ENCODE data around the gene TTC1. TPM values are rescaled to one million over a fixed set of nuclear protein-coding genes. Genes with fewer than 3 reads are reported as not detected.
"Not testable (repeated sequence)": the region's sequence is repeated elsewhere in the genome, so short reads cannot be mapped to it uniquely, and the experiment has no call there.

TTC1 gene
- total and polyA plus RNA-seq, 7 donors, result 38.3 to 65.0 (median 53.2) TPM

GRCh38 chr5:160064995-160065614, 56.2 kb downstream of the TTC1 start:
- Histone ChIP-seq H3K36me3 (peaks cover 0 to 58% (median 19%) of the 10 kb centered on the region in 4 donors), H3K4me1 (no peaks in the 10 kb centered on the region), H3K27ac (no peak overlapping the region), H3K4me3 (no peak overlapping the region), H3K9me3 (no peaks in the 10 kb centered on the region), H3K27me3 (no peaks in the 10 kb centered on the region)
- intact Hi-C loops (cut with DNase I), result no loop called here
- WGBS, 2 donors, result 14 to 58% methylated on average over 9 of the region's 9 CpGs
- DNase-seq, result no peak
- TF ChIP-seq EP300 (IDR thresholded peaks at IDR 0.05) (no peak), POLR2AphosphoS5 (IDR thresholded peaks at IDR 0.05) (no peak), POLR2A (IDR thresholded peaks at IDR 0.05) (no peak), CTCF (IDR thresholded peaks at IDR 0.05) (no peak)

GRCh38 chr5:160069120-160069519, 60.2 kb downstream of the TTC1 start:
- H3K27me3 ChIP-seq; H3K9me3 ChIP-seq; H3K27ac ChIP-seq; DNase-seq; intact Hi-C loops (cut with DNase I); H3K4me3 ChIP-seq; H3K4me1 ChIP-seq: not testable (repeated sequence)
- peaks cover 0 to 33% (median 9%) of the 10 kb centered on the region in 4 donors for H3K36me3 ChIP-seq
- 86 to 90% methylated on average over 5 of the region's 5 CpGs for WGBS, 2 donors

- intact Hi-C loops (cut with DNase I), result no loop called here
- Histone ChIP-seq H3K36me3 (peaks cover 0 to 15% (median 0%) of the 10 kb centered on the region in 4 donors), H3K4me3 (no peak overlapping the region), H3K27ac (no peak overlapping the region), H3K27me3 (no peaks in the 10 kb centered on the region), H3K9me3 (no peaks in the 10 kb centered on the region), H3K4me1 (no peaks in the 10 kb centered on the region)
- no peak for TF ChIP-seq POLR2AphosphoS5 (IDR thresholded peaks at IDR 0.05)
- TF ChIP-seq EP300 (IDR thresholded peaks at IDR 0.05), result no peak
- TF ChIP-seq POLR2A (IDR thresholded peaks at IDR 0.05), result no peak
- 39 to 67% methylated on average over 8 of the region's 8 CpGs for WGBS, 2 donors
- no peak for DNase-seq
Observed at GRCh38 chr5:160071516-160071915, 62.6 kb downstream of the TTC1 start.

GRCh38 chr5:160071916-160072315, 63.0 kb downstream of the TTC1 start:
- Histone ChIP-seq H3K27me3 (no peaks in the 10 kb centered on the region), H3K4me1 (no peaks in the 10 kb centered on the region), H3K4me3 (no peak overlapping the region), H3K36me3 (peaks cover 0 to 15% (median under 1%) of the 10 kb centered on the region in 4 donors), H3K27ac (no peak overlapping the region), H3K9me3 (no peaks in the 10 kb centered on the region)
- intact Hi-C loops (cut with DNase I), result no loop called here
- DNase-seq, result no peak
- 46 to 55% methylated on average over 2 of the region's 2 CpGs for WGBS, 2 donors
- TF ChIP-seq EP300 (IDR thresholded peaks at IDR 0.05), result no peak
- TF ChIP-seq CTCF (IDR thresholded peaks at IDR 0.05), result no peak
- TF ChIP-seq POLR2A (IDR thresholded peaks at IDR 0.05), result no peak
- TF ChIP-seq POLR2AphosphoS5 (IDR thresholded peaks at IDR 0.05), result no peak

GRCh38 chr5:160075073-160075472, 66.1 kb downstream of the TTC1 start:
- no peak for DNase-seq
- Histone ChIP-seq H3K9me3 (no peaks in the 10 kb centered on the region), H3K27me3 (no peaks in the 10 kb centered on the region), H3K27ac (no peak overlapping the region), H3K4me3 (no peak overlapping the region), H3K36me3 (peaks cover 0 to 18% (median 4%) of the 10 kb centered on the region in 4 donors), H3K4me1 (peaks cover 0 to 3% (median 0%) of the 10 kb centered on the region in 4 donors)
- TF ChIP-seq POLR2A (IDR thresholded peaks at IDR 0.05) (no peak), POLR2AphosphoS5 (IDR thresholded peaks at IDR 0.05) (no peak), EP300 (IDR thresholded peaks at IDR 0.05) (no peak), CTCF (IDR thresholded peaks at IDR 0.05) (no peak)
- intact Hi-C loops (cut with DNase I), result no loop called here

GRCh38 chr5:160076997-160077396, 68.1 kb downstream of the TTC1 start:
- H3K9me3 ChIP-seq, result no peaks in the 10 kb centered on the region
- no peak overlapping the region for H3K27ac ChIP-seq
- H3K4me1 ChIP-seq, result peaks cover 0 to 3% (median 0%) of the 10 kb centered on the region in 4 donors
- no peak overlapping the region for H3K4me3 ChIP-seq
- 84 to 87% methylated on average over 2 of the region's 2 CpGs for WGBS, 2 donors
- intact Hi-C loops (cut with DNase I), result no loop called here
- TF ChIP-seq POLR2A (IDR thresholded peaks at IDR 0.05), result no peak
- no peak for TF ChIP-seq EP300 (IDR thresholded peaks at IDR 0.05)
- no peak for TF ChIP-seq CTCF (IDR thresholded peaks at IDR 0.05)
- no peak for TF ChIP-seq POLR2AphosphoS5 (IDR thresholded peaks at IDR 0.05)
- H3K27me3 ChIP-seq, result no peaks in the 10 kb centered on the region
- no peak for DNase-seq
- H3K36me3 ChIP-seq, result peaks cover 0 to 18% (median 4%) of the 10 kb centered on the region in 4 donors
